Keratinocyte (primary cell): ENCODE measurements around the gene F9. TPM values are rescaled to one million over a fixed set of nuclear protein-coding genes. Genes with fewer than 3 reads are reported as not detected.

Experiments used
- DNase-seq: peaks from one replicate; pipeline ENCODE4 v3.0.0-alpha.2; 2011; ENCODE audit warnings: low read depth, missing footprints, low spot score
- FAIRE-seq: peaks from 2 replicates; lab custom pipeline; 2011; peaks lifted over from hg19 to GRCh38; lab: Jason Lieb, UNC
- H2AFZ ChIP-seq: 2 replicates; pipeline ENCODE4 v1.6.0; 2012; ENCODE audit warnings: low read length, control low read depth, inconsistent platforms; ENCODE audit not compliant: control insufficient read depth
- H3K27ac ChIP-seq: 2 replicates; pipeline ENCODE4 v1.5.1; 2011; ENCODE audit warnings: low read length; ENCODE audit not compliant: control insufficient read depth, insufficient read depth
- H3K27me3 ChIP-seq: 3 replicates; pipeline ENCODE4 v1.6.0; 2011; ENCODE audit warnings: low read length; ENCODE audit not compliant: control insufficient read depth, insufficient read depth; ENCODE audit errors: extremely low read depth
- H3K36me3 ChIP-seq, 2 experiments: 2 replicates in 1 of 2; 3 replicates in 1 of 2; pipeline ENCODE4 v1.5.1; 2011; ENCODE audit warnings: low read length in 2 of 2, mild to moderate bottlenecking in 1 of 2; ENCODE audit not compliant: control insufficient read depth in 2 of 2, insufficient read depth in 2 of 2; ENCODE audit errors: extremely low read depth in 1 of 2
- H3K4me1 ChIP-seq: 3 replicates; pipeline ENCODE4 v1.5.1; 2011; ENCODE audit warnings: low read length; ENCODE audit not compliant: control insufficient read depth, insufficient read depth; ENCODE audit errors: extremely low read depth
- H3K4me2 ChIP-seq: 3 replicates; pipeline ENCODE4 v1.6.0; 2011; ENCODE audit warnings: low read depth, low read length; ENCODE audit not compliant: control insufficient read depth, insufficient read depth; ENCODE audit errors: extremely low read depth
- H3K4me3 ChIP-seq, 3 experiments: fragments of 200-600 bp in 1 of 3; sonication (generic) in 1 of 3; 2 replicates in 2 of 3; 3 replicates in 1 of 3; pipeline ENCODE4 v1.5.1; 2011 to 2016; ENCODE audit warnings: low read length in 3 of 3, mild to moderate bottlenecking in 3 of 3, control low read depth in 2 of 3, inconsistent platforms in 1 of 3, low read depth in 1 of 3, mixed read lengths in 1 of 3, mixed run types in 1 of 3, moderate library complexity in 1 of 3; ENCODE audit not compliant: control insufficient read depth in 2 of 3, insufficient read depth in 2 of 3; ENCODE audit errors: extremely low read depth in 1 of 3
- H3K79me2 ChIP-seq: 2 replicates; pipeline ENCODE4 v1.6.0; 2012; ENCODE audit warnings: low read length; ENCODE audit not compliant: control insufficient read depth, insufficient read depth
- H3K9ac ChIP-seq: 3 replicates; pipeline ENCODE4 v1.6.0; 2011; ENCODE audit warnings: low read length; ENCODE audit not compliant: control insufficient read depth, insufficient read depth; ENCODE audit errors: extremely low read depth
- H3K9me1 ChIP-seq: 3 replicates; pipeline ENCODE4 v1.6.0; 2011; ENCODE audit warnings: low read length; ENCODE audit not compliant: control insufficient read depth, insufficient read depth; ENCODE audit errors: extremely low read depth
- H3K9me3 ChIP-seq: 2 replicates; pipeline ENCODE4 v1.5.1; 2012; ENCODE audit warnings: low read depth, low read length; ENCODE audit not compliant: control insufficient read depth
- H4K20me1 ChIP-seq: 3 replicates; pipeline ENCODE4 v1.6.0; 2011; ENCODE audit warnings: low read length; ENCODE audit not compliant: control insufficient read depth, insufficient read depth; ENCODE audit errors: extremely low read depth
- CTCF ChIP-seq, 3 experiments: IDR thresholded peaks in 1 of 3; conservative IDR thresholded peaks in 1 of 3; optimal IDR thresholded peaks in 1 of 3; 2 replicates in 2 of 3; 3 replicates in 1 of 3; pipeline versions ENCODE3 to v1.5.1; 2011; ENCODE audit warnings: low read length in 3 of 3, mild to moderate bottlenecking in 3 of 3, moderate library complexity in 2 of 3, control low read depth in 1 of 3, inconsistent platforms in 1 of 3; ENCODE audit not compliant: insufficient read depth in 2 of 3; ENCODE audit errors: extremely low read depth in 1 of 3
- EZH2 ChIP-seq: IDR thresholded peaks from one replicate; pipeline ENCODE4 v1.6.1; 2012; ENCODE audit warnings: inconsistent platforms, mild to moderate bottlenecking, low read length, moderate library complexity
- dilution Hi-C: fragments of 300-500 bp; cut with MboI; formaldehyde crosslinking; loops from one replicate; pipeline ENCODE4 v1.7.0; 2020; ENCODE audit warnings: low sequenced_read_pairs; ENCODE audit not compliant: extremely low pct_ligation_motif_present
- polyA plus RNA-seq, 5 experiments: library from polyadenylated mRNA; depleted of rRNA in 3 of 5; stranded (reverse) in 3 of 5; stranded (forward) in 1 of 5; unstranded in 1 of 5; fragments of >200 nt; gene quantifications; 1 replicate in 1 of 5; 2 replicates in 3 of 5; 3 replicates in 1 of 5; pipeline versions ENCODE4 v1.2.1 to v1.2.3, GENCODE V29; 2011 to 2012; ENCODE audit warnings: missing spikeins in 2 of 5, low read depth in 1 of 5, low replicate concordance in 1 of 5

F9 gene
- polyA plus RNA-seq, 1 donor (not counting 4 experiments of a cell fraction or from before 2014, with no cell fraction given): not detected

GRCh38 chrX:139600105-139600504 lies 69.6 kb downstream of the F9 start:
- dilution Hi-C loops: no loop called here
- TF ChIP-seq CTCF (optimal IDR thresholded peaks at IDR 0.05 in 1 of 3, IDR thresholded peaks at IDR 0.05 in 1 of 3, conservative IDR thresholded peaks at IDR 0.05 in 1 of 3; ENCODE audit: extremely low read depth in 1 of 3, insufficient read depth in 2 of 3, low read length in 3 of 3) (no peak), EZH2 (no peak)

More at GRCh38 chrX:139600105-139600504, 69.6 kb downstream of the F9 start:
- DNase-seq: no peak
- Histone ChIP-seq H3K27me3 (no peaks in the 10 kb centered on the region), H4K20me1 (no peaks in the 10 kb centered on the region), H3K79me2 (no peaks in the 10 kb centered on the region), H3K36me3 (no peaks in the 10 kb centered on the region), H3K4me1 (no peaks in the 10 kb centered on the region), H3K9me1 (no peaks in the 10 kb centered on the region), H3K9me3 (no peaks in the 10 kb centered on the region), H3K4me3 (no peak overlapping the region), H3K27ac (no peak overlapping the region), H3K9ac (no peak overlapping the region), H3K4me2 (no peak overlapping the region), H2AFZ (no peak overlapping the region)
- no peak for FAIRE-seq

Other genes with a start within 250 kb of the F9 start
- 0.26 to 0.75 TPM (median 0.59 TPM) in 3 replicates for gene MCF2, start 177.4 kb downstream of the F9 start, polyA plus RNA-seq